ENCODE measurements around the gene HSP90AA1. TPM values are rescaled to one million over a fixed set of nuclear protein-coding genes. Genes with fewer than 3 reads are reported as not detected.
A peak's percentile ranks its signal among the peaks of the same experiment; 100 is the strongest.

The HSP90AA1 gene
- total RNA-seq, 6 experiments from 2014 or later: 616 to 859 (median 665) TPM

- Mint-ChIP-seq H3K27me3 (ENCODE audit: insufficient read depth) (peaks cover 5% of the 10 kb centered on the region), H3K4me1 (ENCODE audit: low read depth) (peaks cover 8% of the 10 kb centered on the region; the same call in 1 of the 2 replicates), H3K4me3 (no peak overlapping the region), H3K36me3 (ENCODE audit: low read depth) (peaks cover 54% of the 10 kb centered on the region), H3K27ac (no peak overlapping the region), H3K9me3 (no peaks in the 10 kb centered on the region)
- no peak for DNase-seq
- TF ChIP-seq, protein P1, sequence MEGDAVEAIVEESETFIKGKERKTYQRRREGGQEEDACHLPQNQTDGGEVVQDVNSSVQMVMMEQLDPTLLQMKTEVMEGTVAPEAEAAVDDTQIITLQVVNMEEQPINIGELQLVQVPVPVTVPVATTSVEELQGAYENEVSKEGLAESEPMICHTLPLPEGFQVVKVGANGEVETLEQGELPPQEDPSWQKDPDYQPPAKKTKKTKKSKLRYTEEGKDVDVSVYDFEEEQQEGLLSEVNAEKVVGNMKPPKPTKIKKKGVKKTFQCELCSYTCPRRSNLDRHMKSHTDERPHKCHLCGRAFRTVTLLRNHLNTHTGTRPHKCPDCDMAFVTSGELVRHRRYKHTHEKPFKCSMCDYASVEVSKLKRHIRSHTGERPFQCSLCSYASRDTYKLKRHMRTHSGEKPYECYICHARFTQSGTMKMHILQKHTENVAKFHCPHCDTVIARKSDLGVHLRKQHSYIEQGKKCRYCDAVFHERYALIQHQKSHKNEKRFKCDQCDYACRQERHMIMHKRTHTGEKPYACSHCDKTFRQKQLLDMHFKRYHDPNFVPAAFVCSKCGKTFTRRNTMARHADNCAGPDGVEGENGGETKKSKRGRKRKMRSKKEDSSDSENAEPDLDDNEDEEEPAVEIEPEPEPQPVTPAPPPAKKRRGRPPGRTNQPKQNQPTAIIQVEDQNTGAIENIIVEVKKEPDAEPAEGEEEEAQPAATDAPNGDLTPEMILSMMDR (IDR thresholded peaks at IDR 0.05): no peak
These were observed 50.9 kb downstream of the HSP90AA1 start for GRCh38 chr14:102035914-102036313.

DNA sequence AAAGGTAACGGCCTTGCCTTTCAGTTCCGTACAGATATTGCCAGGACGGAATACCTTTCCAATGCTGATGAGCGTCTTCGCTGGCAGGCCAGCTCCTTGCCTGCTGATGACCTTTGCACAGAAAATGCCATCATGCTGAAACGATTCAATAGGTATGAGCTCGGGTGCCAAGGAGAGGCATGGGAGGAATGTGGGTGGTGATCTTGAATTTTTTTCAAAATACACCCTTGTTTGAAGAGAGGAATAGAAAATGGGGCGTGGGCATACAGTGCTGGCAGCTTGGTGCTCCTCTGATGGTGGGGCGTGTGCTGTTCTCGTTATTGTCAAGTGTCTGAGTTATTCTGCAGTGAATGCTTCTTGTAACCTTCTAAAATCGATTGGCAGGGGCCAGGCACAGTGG, 52.5 kb downstream of the HSP90AA1 start:
- Mint-ChIP-seq H3K4me1 (ENCODE audit: low read depth) (peaks cover 19% of the 10 kb centered on the region), H3K27me3 (ENCODE audit: insufficient read depth) (peaks cover 10% of the 10 kb centered on the region), H3K36me3 (ENCODE audit: low read depth) (peaks cover 62% of the 10 kb centered on the region), H3K4me3 (peak overlapping the region; percentile 30; the same call in 1 of the 2 replicates), H3K27ac (peak overlapping the region; percentile 35; the same call in 1 of the 2 replicates), H3K9me3 (no peaks in the 10 kb centered on the region)
- TF ChIP-seq, protein P1 (IDR thresholded peaks at IDR 0.05): no peak
- no peak for DNase-seq

- TF ChIP-seq, protein P1 (IDR thresholded peaks at IDR 0.05): no peak
- peaks cover 6% of the 10 kb centered on the region for H3K27me3 Mint-ChIP-seq (ENCODE audit: insufficient read depth)
- H3K4me3 Mint-ChIP-seq: no peak overlapping the region
- no peak for DNase-seq
- H3K27ac Mint-ChIP-seq: no peak overlapping the region; the same call in 1 of the 2 replicates
- H3K4me1 Mint-ChIP-seq (ENCODE audit: low read depth): peaks cover 29% of the 10 kb centered on the region
- peaks cover 60% of the 10 kb centered on the region for H3K36me3 Mint-ChIP-seq (ENCODE audit: low read depth)
- H3K9me3 Mint-ChIP-seq: no peaks in the 10 kb centered on the region
These were observed 53.6 kb downstream of the HSP90AA1 start for GRCh38 chr14:102033241-102033640.

Other genes with a start within 250 kb of the HSP90AA1 start
- 100 to 1,000 TPM; 364 to 643 (median 408) TPM for gene DYNC1H1, start 122.5 kb downstream of the HSP90AA1 start, total RNA-seq (2021; fragmentation: NEBNext Ultra II Directional; extraction: Animal tissue kit (Norgen Biotek cat#: 25700))
- 10 to 100 TPM; 24.4 to 28.7 (median 27.7) TPM for gene WDR20, start 52.9 kb upstream of the HSP90AA1 start, total RNA-seq (2021; fragmentation: NEBNext Ultra II Directional; extraction: Animal tissue kit (Norgen Biotek cat#: 25700))
- 10 to 100 TPM; 11.5 to 18.7 (median 14.8) TPM for gene MOK, start 218.1 kb upstream of the HSP90AA1 start, total RNA-seq (2021; fragmentation: NEBNext Ultra II Directional; extraction: Animal tissue kit (Norgen Biotek cat#: 25700))
- gene ZNF839, start 232.7 kb upstream of the HSP90AA1 start, total RNA-seq (2021; fragmentation: NEBNext Ultra II Directional; extraction: Animal tissue kit (Norgen Biotek cat#: 25700)): 1 to 10 TPM; 6.7 to 8.3 (median 8.0) TPM